SK-N-SH (cell line): ENCODE data around the gene BRAF. TPM values are rescaled to one million over a fixed set of nuclear protein-coding genes. Genes with fewer than 3 reads are reported as not detected.
"Not testable (repeated sequence)": the region's sequence is repeated elsewhere in the genome, so short reads cannot be mapped to it uniquely, and the experiment has no call there.

Source experiments
- CTCF ChIA-PET: fragments of 300-600, 350-600 bp; formaldehyde crosslinking; extraction: SDS; loops from one replicate; lab custom pipeline; 2021; lab: Yijun Ruan, JAX
- POLR2A ChIA-PET: fragments of 350-600 bp; sonication (Branson Sonifier 250); formaldehyde crosslinking; extraction: SDS; loops from one replicate; lab custom pipeline; 2020; ENCODE audit warnings: antibody characterized with exemption, inconsistent platforms; lab: Yijun Ruan, JAX
- DNase-seq: peaks from one replicate; pipeline ENCODE4 v3.0.0; 2012
- H2AFZ ChIP-seq: fragments of 200-600 bp; sonication (generic); 2 replicates; pipeline ENCODE4 v1.8.1; 2016; ENCODE audit warnings: antibody characterized with exemption, mild to moderate bottlenecking, low read depth
- H3F3A ChIP-seq: fragments of 200-600 bp; sonication (generic); replicated peaks from 2 replicates; pipeline ENCODE3; 2016; ENCODE audit warnings: antibody characterized with exemption, mild to moderate bottlenecking; ENCODE audit not compliant: insufficient read depth
- H3K27ac ChIP-seq, 2 experiments: fragments of 200-500 bp in 1 of 2; fragments of 200-600 bp in 1 of 2; sonication (Bioruptor generic) in 1 of 2; sonication (generic), shearing (Covaris generic) in 1 of 2; 2 replicates each; pipeline versions ENCODE4 v1.5.1 to v1.6.1; 2014 to 2016; ENCODE audit warnings: low read depth in 2 of 2, inconsistent platforms in 1 of 2, low read length in 1 of 2, mild to moderate bottlenecking in 1 of 2, mixed read lengths in 1 of 2
- H3K27me3 ChIP-seq: fragments of 200-600 bp; sonication (generic), shearing (Covaris generic); 2 replicates; pipeline ENCODE4 v1.6.1; 2016; ENCODE audit warnings: mixed run types; ENCODE audit not compliant: insufficient read depth
- H3K36me3 ChIP-seq, 2 experiments: fragments of 200-500 bp in 1 of 2; fragments of 200-600 bp in 1 of 2; sonication (Bioruptor generic) in 1 of 2; sonication (generic) in 1 of 2; replicated peaks in 1 of 2; 2 replicates each; pipeline versions ENCODE3 to v1.5.1; 2014 to 2016; ENCODE audit warnings: low read length in 1 of 2, mild to moderate bottlenecking in 1 of 2; ENCODE audit not compliant: insufficient read depth in 2 of 2, control insufficient read depth in 1 of 2
- H3K4me1 ChIP-seq, 2 experiments: fragments of 200-500 bp in 1 of 2; fragments of 200-600 bp in 1 of 2; sonication (Bioruptor generic) in 1 of 2; sonication (generic), shearing (Covaris generic) in 1 of 2; 2 replicates each; pipeline versions ENCODE4 v1.5.1 to v1.6.1; 2014 to 2016; ENCODE audit warnings: low read depth in 1 of 2, low read length in 1 of 2, mixed run types in 1 of 2; ENCODE audit not compliant: insufficient read depth in 2 of 2, control insufficient read depth in 1 of 2
- H3K4me2 ChIP-seq: fragments of 200-600 bp; sonication (generic), shearing (Covaris generic); 2 replicates; pipeline ENCODE4 v1.6.1; 2017; ENCODE audit warnings: mixed run types
- H3K4me3 ChIP-seq, 2 experiments: fragments of 200-500 bp in 1 of 2; fragments of 200-600 bp in 1 of 2; sonication (Bioruptor generic) in 1 of 2; sonication (generic), shearing (Covaris generic) in 1 of 2; 2 replicates each; pipeline versions ENCODE4 v1.5.1 to v1.8.1; 2014 to 2016; ENCODE audit warnings: low read depth in 2 of 2, inconsistent platforms in 1 of 2, low read length in 1 of 2, mild to moderate bottlenecking in 1 of 2, mixed read lengths in 1 of 2, moderate library complexity in 1 of 2
- H3K79me2 ChIP-seq: fragments of 200-600 bp; sonication (generic); 2 replicates; pipeline ENCODE4 v1.8.1; 2017; ENCODE audit warnings: mild to moderate bottlenecking; ENCODE audit not compliant: insufficient read depth
- H3K9ac ChIP-seq: fragments of 200-600 bp; sonication (generic); 2 replicates; pipeline ENCODE4 v1.6.1; 2017; ENCODE audit warnings: mixed run types
- H3K9me2 ChIP-seq: fragments of 200-600 bp; sonication (generic); 2 replicates; pipeline ENCODE4 v1.6.1; 2017; ENCODE audit warnings: mixed run types
- H3K9me3 ChIP-seq: fragments of 200-600 bp; sonication (generic); 2 replicates; pipeline ENCODE4 v1.6.1; 2017; ENCODE audit warnings: mixed run types, mild to moderate bottlenecking, moderate library complexity
- H4K20me1 ChIP-seq: fragments of 200-600 bp; sonication (generic); 2 replicates; pipeline ENCODE4 v1.6.1; 2017; ENCODE audit warnings: mild to moderate bottlenecking, mixed run types; ENCODE audit not compliant: insufficient read depth
- EP300 ChIP-seq, 2 experiments: IDR thresholded peaks; 2 replicates each; pipeline versions ENCODE4 v1.4.0 to v1.6.1; 2012; ENCODE audit warnings: borderline replicate concordance in 1 of 2, low read depth in 1 of 2, low read length in 1 of 2
- MXI1 ChIP-seq: IDR thresholded peaks from 2 replicates; pipeline ENCODE4 v1.6.1; 2012; ENCODE audit warnings: mild to moderate bottlenecking, low read depth, low read length, improper control_type of control experiment
- RCOR1 ChIP-seq: fragments of 150-350 bp; IDR thresholded peaks from 2 replicates; pipeline ENCODE4 v1.6.1; 2017; ENCODE audit warnings: antibody characterized with exemption, low read length
- RXRA ChIP-seq: IDR thresholded peaks from 2 replicates; pipeline ENCODE4 v1.4.0; 2012; ENCODE audit warnings: low read depth, mild to moderate bottlenecking, borderline replicate concordance
- SIN3A ChIP-seq: IDR thresholded peaks from 2 replicates; pipeline ENCODE4 v1.6.1; 2012; ENCODE audit warnings: low read depth, mild to moderate bottlenecking, low read length, moderate library complexity, borderline replicate concordance
- TCF12 ChIP-seq: IDR thresholded peaks from 2 replicates; pipeline ENCODE4 v1.4.0; 2012
- WGBS: methylation state at CpG from one replicate; pipeline ENCODE4 v1.1.6; 2017; ENCODE audit warnings: low lambda C conversion rate; 5-methylcytosine and 5-hydroxymethylcytosine counted together
- polyA plus RNA-seq, 3 experiments: library from polyadenylated mRNA; depleted of rRNA; stranded (reverse); fragments of >200 nt; gene quantifications; 2 replicates each; pipeline ENCODE4 v1.2.3, GENCODE V29; 2012
- TF ChIP-seq, protein P1 (sequence below): fragments of 150-350 bp; IDR thresholded peaks from 2 replicates; pipeline ENCODE4 v1.6.1; 2017; ENCODE audit warnings: antibody characterized with exemption, low read length, low read depth, borderline replicate concordance
- TF ChIP-seq, protein P2 (sequence below): IDR thresholded peaks from 2 replicates; pipeline ENCODE4 v1.4.0; 2012; ENCODE audit warnings: low read depth
- TF ChIP-seq, protein P3 (sequence below): IDR thresholded peaks from 2 replicates; pipeline ENCODE4 v1.4.0; 2012; ENCODE audit warnings: low read depth, borderline replicate concordance

The BRAF gene
- polyA plus RNA-seq, 1 of the 3 experiments (the other 2 are of a cell fraction) = 5.2 TPM

DNA sequence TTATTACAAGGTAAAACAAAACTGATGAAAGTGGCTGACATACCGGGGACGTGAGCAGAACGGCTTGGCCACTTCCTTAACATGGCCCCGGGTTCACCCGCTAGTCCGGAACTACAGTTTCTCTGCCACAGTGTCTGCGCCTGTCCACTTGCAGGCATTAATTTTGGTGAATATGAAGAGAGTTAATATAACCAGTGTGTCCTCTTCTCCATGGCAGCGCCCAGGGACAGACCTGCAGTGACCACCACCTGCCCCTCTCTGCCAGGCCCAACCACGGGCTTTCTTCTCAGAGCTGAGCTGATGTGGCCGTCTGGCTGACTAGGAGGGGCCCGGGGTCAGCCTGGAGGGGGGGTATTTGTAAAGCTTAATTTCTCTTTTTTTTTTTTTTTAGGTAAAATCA is 229.3 kb downstream of the BRAF start (continued):
- TF ChIP-seq, protein P1, sequence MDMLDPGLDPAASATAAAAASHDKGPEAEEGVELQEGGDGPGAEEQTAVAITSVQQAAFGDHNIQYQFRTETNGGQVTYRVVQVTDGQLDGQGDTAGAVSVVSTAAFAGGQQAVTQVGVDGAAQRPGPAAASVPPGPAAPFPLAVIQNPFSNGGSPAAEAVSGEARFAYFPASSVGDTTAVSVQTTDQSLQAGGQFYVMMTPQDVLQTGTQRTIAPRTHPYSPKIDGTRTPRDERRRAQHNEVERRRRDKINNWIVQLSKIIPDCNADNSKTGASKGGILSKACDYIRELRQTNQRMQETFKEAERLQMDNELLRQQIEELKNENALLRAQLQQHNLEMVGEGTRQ = no peak
- TF ChIP-seq, protein P2, sequence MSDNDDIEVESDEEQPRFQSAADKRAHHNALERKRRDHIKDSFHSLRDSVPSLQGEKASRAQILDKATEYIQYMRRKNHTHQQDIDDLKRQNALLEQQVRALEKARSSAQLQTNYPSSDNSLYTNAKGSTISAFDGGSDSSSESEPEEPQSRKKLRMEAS = no peak
- TF ChIP-seq TCF12 = no peak

DNA sequence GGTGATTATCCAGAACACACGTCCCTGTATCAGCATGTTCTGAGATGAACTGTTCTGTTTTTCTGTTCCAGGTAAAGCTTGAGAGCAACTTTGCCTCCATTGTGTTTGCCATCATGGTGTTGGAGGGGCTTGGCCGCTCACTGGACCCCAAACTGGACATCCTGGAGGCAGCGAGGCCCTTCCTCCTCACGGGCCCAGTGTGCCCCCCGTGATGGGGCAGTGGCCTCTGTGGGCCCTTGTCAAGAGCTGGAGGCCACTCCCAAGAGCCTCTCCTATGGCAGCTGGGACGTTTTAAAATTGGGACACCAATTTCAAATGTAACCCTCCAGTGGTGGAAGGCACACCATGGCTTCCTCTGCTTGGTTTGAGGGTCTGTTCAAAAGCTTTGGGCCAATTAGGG is 230.1 kb downstream of the BRAF start:
- WGBS = 87% methylated on average over 6 of the region's 6 CpGs
- Histone ChIP-seq H3K9me2 (no peaks in the 10 kb centered on the region), H2AFZ (no peak overlapping the region), H3K27ac (no peak overlapping the region), H4K20me1 (no peaks in the 10 kb centered on the region), H3K36me3 (peaks cover 2 to 11% of the 10 kb centered on the region in 2 experiments), H3K79me2 (peaks cover 24% of the 10 kb centered on the region), H3K9ac (no peak overlapping the region), H3K4me1 (peaks cover 8 to 18% of the 10 kb centered on the region in 2 experiments; a peak in 2 of 4 replicates), H3F3A (no peaks in the 10 kb centered on the region), H3K9me3 (no peaks in the 10 kb centered on the region), H3K4me3 (no peak overlapping the region), H3K4me2 (no peak overlapping the region), H3K27me3 (no peaks in the 10 kb centered on the region)
- ChIA-PET POLR2A (no interaction called here), CTCF (no interaction called here)
- TF ChIP-seq RXRA = no peak
- TF ChIP-seq, protein P3, sequence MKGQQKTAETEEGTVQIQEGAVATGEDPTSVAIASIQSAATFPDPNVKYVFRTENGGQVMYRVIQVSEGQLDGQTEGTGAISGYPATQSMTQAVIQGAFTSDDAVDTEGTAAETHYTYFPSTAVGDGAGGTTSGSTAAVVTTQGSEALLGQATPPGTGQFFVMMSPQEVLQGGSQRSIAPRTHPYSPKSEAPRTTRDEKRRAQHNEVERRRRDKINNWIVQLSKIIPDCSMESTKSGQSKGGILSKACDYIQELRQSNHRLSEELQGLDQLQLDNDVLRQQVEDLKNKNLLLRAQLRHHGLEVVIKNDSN = no peak
- TF ChIP-seq, protein P1 = no peak
- TF ChIP-seq MXI1 = no peak
- TF ChIP-seq SIN3A = no peak
- no peak for TF ChIP-seq RCOR1
- no peak for TF ChIP-seq EP300 (IDR thresholded peaks at IDR 0.05; ENCODE audit: borderline replicate concordance in 1 of 2, low read depth in 1 of 2, low read length in 1 of 2)
- DNase-seq = no peak

DNA sequence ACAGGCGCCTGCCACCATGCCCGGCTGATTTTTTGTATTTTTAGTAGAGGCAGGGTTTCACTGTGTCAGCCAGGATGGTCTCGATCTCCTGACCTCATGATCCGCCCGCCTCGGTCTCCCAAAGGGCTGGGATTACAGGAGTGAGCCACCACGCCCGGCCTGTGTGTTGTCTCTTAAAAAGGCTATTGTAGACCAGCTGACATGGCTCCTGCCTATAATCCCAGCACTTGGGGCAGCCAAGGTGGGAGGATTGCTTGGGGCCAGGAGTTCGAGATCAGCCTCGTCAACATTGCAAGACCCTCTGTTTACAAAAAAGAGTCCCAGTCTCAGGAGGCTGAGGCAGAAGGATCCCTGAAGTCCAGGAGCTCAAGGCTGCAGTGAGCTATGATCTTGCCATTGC is 230.9 kb downstream of the BRAF start:
- H3K27ac ChIP-seq, H2AFZ ChIP-seq, H3K9me2 ChIP-seq, H4K20me1 ChIP-seq, H3K9ac ChIP-seq, H3K4me2 ChIP-seq, POLR2A ChIA-PET, H3F3A ChIP-seq, H3K27me3 ChIP-seq, DNase-seq, H3K4me3 ChIP-seq, H3K9me3 ChIP-seq: not testable (repeated sequence)
- Histone ChIP-seq H3K4me1 (peaks cover 8 to 18% of the 10 kb centered on the region in 2 experiments; a peak in 2 of 4 replicates), H3K36me3 (peaks cover 0 to 11% of the 10 kb centered on the region in 2 experiments), H3K79me2 (peaks cover 17% of the 10 kb centered on the region)
- WGBS = 95% methylated on average over 10 of the region's 10 CpGs
- CTCF ChIA-PET = interaction anchor here (1.0 kb wide), 1 partner anchor 321 kb away, joined by 3 read pairs; the partner anchor contains the start of gene MRPS33
